HEK293 (cell line): ENCODE measurements around the gene BACE1.

ENCODE experiments used
- GLI2 ChIP-seq: fragments of 450-650 bp; formaldehyde crosslinking; IDR thresholded peaks from 2 replicates; pipeline ENCODE4; 2017; ENCODE audit warnings: missing biosample characterization, missing genetic modification characterization, low read depth, borderline replicate concordance
- HOXA7 ChIP-seq: sonication (generic); formaldehyde crosslinking; IDR thresholded peaks from 2 replicates; pipeline ENCODE4 v1.8.1; 2022; ENCODE audit warnings: missing genetic modification reagents, borderline replicate concordance
- MZF1 ChIP-seq: fragments of 450-650 bp; formaldehyde crosslinking; IDR thresholded peaks from 2 replicates; pipeline ENCODE4 v1.5.1; 2017; ENCODE audit warnings: missing biosample characterization, missing genetic modification characterization, borderline replicate concordance
- SETDB1 ChIP-seq: IDR thresholded peaks from one replicate; pipeline ENCODE4 v1.6.1; 2017; ENCODE audit warnings: mild to moderate bottlenecking, low read length, moderate library complexity, mixed read lengths; ENCODE audit not compliant: insufficient read length
- TCF7L2 ChIP-seq: IDR thresholded peaks from 2 replicates; pipeline ENCODE4 v1.6.1; 2011; ENCODE audit warnings: low read depth, mild to moderate bottlenecking, inconsistent platforms, low read length, moderate library complexity, borderline replicate concordance
- YY1 ChIP-seq: fragments of 450-650 bp; formaldehyde crosslinking; IDR thresholded peaks from 2 replicates; pipeline ENCODE4 v1.5.1; 2018; ENCODE audit warnings: missing biosample characterization, missing genetic modification characterization
- YY2 ChIP-seq: fragments of 450-650 bp; formaldehyde crosslinking; IDR thresholded peaks from 2 replicates; pipeline ENCODE4 v1.5.1; 2016; ENCODE audit warnings: missing biosample characterization, missing genetic modification characterization
- ZBTB1 ChIP-seq: fragments of 450-650 bp; formaldehyde crosslinking; IDR thresholded peaks from 2 replicates; pipeline ENCODE4 v1.5.1; 2016; ENCODE audit warnings: missing biosample characterization, missing genetic modification characterization
- ZBTB48 ChIP-seq: fragments of 450-650 bp; formaldehyde crosslinking; IDR thresholded peaks from 2 replicates; pipeline ENCODE4 v1.5.1; 2016; ENCODE audit warnings: missing biosample characterization, missing genetic modification characterization
- ZNF10 ChIP-seq: fragments of 450-650 bp; formaldehyde crosslinking; IDR thresholded peaks from 2 replicates; pipeline ENCODE4 v1.5.1; 2017; ENCODE audit warnings: missing biosample characterization, missing genetic modification characterization
- ZNF140 ChIP-seq: fragments of 450-650 bp; formaldehyde crosslinking; IDR thresholded peaks from 2 replicates; pipeline ENCODE4 v1.5.1; 2016; ENCODE audit warnings: missing biosample characterization, missing genetic modification characterization
- ZNF19 ChIP-seq: fragments of 450-650 bp; formaldehyde crosslinking; IDR thresholded peaks from 2 replicates; pipeline ENCODE4; 2016; ENCODE audit warnings: missing biosample characterization, missing genetic modification characterization, low read depth
- ZNF2 ChIP-seq: fragments of 450-650 bp; formaldehyde crosslinking; IDR thresholded peaks from 2 replicates; pipeline ENCODE4 v1.5.1; 2016; ENCODE audit warnings: missing biosample characterization, missing genetic modification characterization
- ZNF248 ChIP-seq: fragments of 450-650 bp; formaldehyde crosslinking; IDR thresholded peaks from 2 replicates; pipeline ENCODE4 v1.5.1; 2017; ENCODE audit warnings: missing biosample characterization, missing genetic modification characterization
- ZNF350 ChIP-seq: fragments of 450-650 bp; formaldehyde crosslinking; IDR thresholded peaks from 2 replicates; pipeline ENCODE4 v1.5.0; 2017; ENCODE audit warnings: missing biosample characterization, mild to moderate bottlenecking, missing genetic modification characterization
- ZNF473 ChIP-seq: fragments of 450-650 bp; formaldehyde crosslinking; IDR thresholded peaks from 2 replicates; pipeline ENCODE4 v1.5.1; 2017; ENCODE audit warnings: missing biosample characterization, missing genetic modification characterization
- ZNF48 ChIP-seq: fragments of 450-650 bp; formaldehyde crosslinking; IDR thresholded peaks from 2 replicates; pipeline ENCODE4 v1.5.1; 2016; ENCODE audit warnings: missing biosample characterization, missing genetic modification characterization
- ZNF521 ChIP-seq: fragments of 450-650 bp; formaldehyde crosslinking; IDR thresholded peaks from 2 replicates; pipeline ENCODE4 v1.5.1; 2017; ENCODE audit warnings: missing biosample characterization, mild to moderate bottlenecking, missing genetic modification characterization
- ZNF549 ChIP-seq: fragments of 450-650 bp; IDR thresholded peaks from 2 replicates; pipeline ENCODE4 v1.5.1; 2018; ENCODE audit warnings: missing biosample characterization, missing genetic modification characterization, mild to moderate bottlenecking, inconsistent platforms, moderate library complexity
- ZNF596 ChIP-seq: fragments of 450-650 bp; IDR thresholded peaks from 2 replicates; pipeline ENCODE4 v1.5.0; 2018; ENCODE audit warnings: missing biosample characterization, mild to moderate bottlenecking, missing genetic modification characterization, moderate library complexity
- ZNF600 ChIP-seq: fragments of 450-650 bp; formaldehyde crosslinking; IDR thresholded peaks from 2 replicates; pipeline ENCODE4 v1.5.1; 2016; ENCODE audit warnings: missing biosample characterization, missing genetic modification characterization
- ZNF776 ChIP-seq: fragments of 450-650 bp; formaldehyde crosslinking; IDR thresholded peaks from 2 replicates; pipeline ENCODE4 v1.5.0; 2017; ENCODE audit warnings: missing biosample characterization, missing genetic modification characterization, borderline replicate concordance
- ZNF792 ChIP-seq: fragments of 450-650 bp; formaldehyde crosslinking; IDR thresholded peaks from 2 replicates; pipeline ENCODE4 v1.5.1; 2016; ENCODE audit warnings: missing biosample characterization, missing genetic modification characterization
- ZXDB ChIP-seq: fragments of 450-650 bp; formaldehyde crosslinking; IDR thresholded peaks from 2 replicates; pipeline ENCODE4 v1.5.1; 2016; ENCODE audit warnings: missing biosample characterization, missing genetic modification characterization
- TF ChIP-seq, protein P1 (sequence below): sonication (generic); formaldehyde crosslinking; IDR thresholded peaks from 2 replicates; pipeline ENCODE4 v1.8.1; 2022; ENCODE audit warnings: mild to moderate bottlenecking, moderate library complexity, missing genetic modification reagents
- TF ChIP-seq, protein P2 (sequence below): fragments of 450-650 bp; formaldehyde crosslinking; IDR thresholded peaks from 2 replicates; pipeline ENCODE4 v1.5.1; 2016; ENCODE audit warnings: missing biosample characterization, missing genetic modification characterization
- TF ChIP-seq, protein P3 (sequence below): fragments of 450-650 bp; formaldehyde crosslinking; conservative IDR thresholded peaks from 2 replicates; pipeline ENCODE4 v1.5.1; 2016; ENCODE audit warnings: low read depth, missing biosample characterization, missing genetic modification characterization
- TF ChIP-seq, protein P4 (sequence below): fragments of 450-650 bp; formaldehyde crosslinking; IDR thresholded peaks from 2 replicates; pipeline ENCODE4 v1.5.1; 2016; ENCODE audit warnings: missing biosample characterization, missing genetic modification characterization, low read depth

BACE1 gene

DNA sequence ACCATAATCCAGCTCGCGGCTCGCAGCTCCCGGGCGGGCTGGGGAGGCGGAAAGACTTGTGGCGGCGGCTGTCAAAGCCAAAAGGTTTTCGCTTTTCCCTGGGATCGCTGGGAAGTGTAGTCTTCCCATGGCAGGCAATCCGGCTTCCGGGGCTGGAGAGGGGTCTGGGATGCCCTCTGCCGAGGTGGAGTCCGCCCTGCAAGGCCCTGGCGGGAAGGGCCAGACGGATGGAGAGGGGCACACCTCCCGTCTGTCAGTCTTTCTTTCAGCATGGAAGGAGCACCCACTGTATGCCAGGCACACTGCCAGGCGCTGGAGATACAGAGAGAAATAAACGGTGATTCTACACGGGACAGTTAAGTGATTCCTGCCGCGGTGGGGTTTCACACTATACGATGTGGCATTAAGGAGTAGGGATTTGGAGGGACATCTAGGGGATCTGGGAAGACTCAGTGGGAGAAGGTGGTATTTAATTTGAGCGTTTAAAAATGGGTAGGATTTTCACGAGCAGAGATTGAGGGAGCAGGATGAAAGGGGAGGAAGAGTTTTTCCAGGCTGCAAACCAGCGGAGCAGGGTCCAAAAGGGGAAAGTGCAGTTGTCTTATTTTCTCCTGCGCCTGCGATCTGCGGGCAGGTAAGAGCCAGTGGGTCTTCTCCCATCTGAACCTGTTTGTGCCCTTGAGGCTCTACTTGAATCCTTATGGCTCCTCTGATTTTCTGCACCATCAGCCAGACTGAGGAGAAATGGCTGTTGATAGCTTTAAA lies at the start of gene BACE1 (continued):
- TF ChIP-seq ZXDB (tag by site-specific recombination) (no peak), ZNF48 (tag by site-specific recombination) (no peak), ZNF350 (no peak), YY1 (tag by site-specific recombination) (no peak), ZNF792 (tag by site-specific recombination) (peak; percentile 99), HOXA7 (CRISPR knock-in tag) (no peak), ZNF600 (tag by site-specific recombination) (peak; percentile 58), TCF7L2 (0 out of 2 replicates have a peak, but pooled peaks have one; percentile 48), ZNF776 (tag by site-specific recombination) (no peak), GLI2 (tag by site-specific recombination) (no peak), ZNF549 (tag by site-specific recombination) (no peak), SETDB1 (no peak), ZNF248 (tag by site-specific recombination) (no peak), ZNF521 (no peak), ZNF473 (tag by site-specific recombination) (no peak), ZNF10 (tag by site-specific recombination) (no peak), ZNF19 (no peak), ZBTB1 (tag by site-specific recombination) (no peak), MZF1 (tag by site-specific recombination) (peak; percentile 93), YY2 (tag by site-specific recombination) (no peak), ZNF140 (tag by site-specific recombination) (no peak), ZNF2 (tag by site-specific recombination) (0 out of 2 replicates have a peak, but pooled peaks have one; percentile 33), ZBTB48 (tag by site-specific recombination) (peak; percentile 60; the same call in 1 of the 2 replicates), ZNF596 (tag by site-specific recombination) (no peak)
- TF ChIP-seq, protein P1, sequence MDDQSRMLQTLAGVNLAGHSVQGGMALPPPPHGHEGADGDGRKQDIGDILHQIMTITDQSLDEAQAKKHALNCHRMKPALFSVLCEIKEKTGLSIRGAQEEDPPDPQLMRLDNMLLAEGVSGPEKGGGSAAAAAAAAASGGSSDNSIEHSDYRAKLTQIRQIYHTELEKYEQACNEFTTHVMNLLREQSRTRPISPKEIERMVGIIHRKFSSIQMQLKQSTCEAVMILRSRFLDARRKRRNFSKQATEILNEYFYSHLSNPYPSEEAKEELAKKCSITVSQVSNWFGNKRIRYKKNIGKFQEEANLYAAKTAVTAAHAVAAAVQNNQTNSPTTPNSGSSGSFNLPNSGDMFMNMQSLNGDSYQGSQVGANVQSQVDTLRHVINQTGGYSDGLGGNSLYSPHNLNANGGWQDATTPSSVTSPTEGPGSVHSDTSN (CRISPR knock-in tag): no peak
- TF ChIP-seq, protein P2, sequence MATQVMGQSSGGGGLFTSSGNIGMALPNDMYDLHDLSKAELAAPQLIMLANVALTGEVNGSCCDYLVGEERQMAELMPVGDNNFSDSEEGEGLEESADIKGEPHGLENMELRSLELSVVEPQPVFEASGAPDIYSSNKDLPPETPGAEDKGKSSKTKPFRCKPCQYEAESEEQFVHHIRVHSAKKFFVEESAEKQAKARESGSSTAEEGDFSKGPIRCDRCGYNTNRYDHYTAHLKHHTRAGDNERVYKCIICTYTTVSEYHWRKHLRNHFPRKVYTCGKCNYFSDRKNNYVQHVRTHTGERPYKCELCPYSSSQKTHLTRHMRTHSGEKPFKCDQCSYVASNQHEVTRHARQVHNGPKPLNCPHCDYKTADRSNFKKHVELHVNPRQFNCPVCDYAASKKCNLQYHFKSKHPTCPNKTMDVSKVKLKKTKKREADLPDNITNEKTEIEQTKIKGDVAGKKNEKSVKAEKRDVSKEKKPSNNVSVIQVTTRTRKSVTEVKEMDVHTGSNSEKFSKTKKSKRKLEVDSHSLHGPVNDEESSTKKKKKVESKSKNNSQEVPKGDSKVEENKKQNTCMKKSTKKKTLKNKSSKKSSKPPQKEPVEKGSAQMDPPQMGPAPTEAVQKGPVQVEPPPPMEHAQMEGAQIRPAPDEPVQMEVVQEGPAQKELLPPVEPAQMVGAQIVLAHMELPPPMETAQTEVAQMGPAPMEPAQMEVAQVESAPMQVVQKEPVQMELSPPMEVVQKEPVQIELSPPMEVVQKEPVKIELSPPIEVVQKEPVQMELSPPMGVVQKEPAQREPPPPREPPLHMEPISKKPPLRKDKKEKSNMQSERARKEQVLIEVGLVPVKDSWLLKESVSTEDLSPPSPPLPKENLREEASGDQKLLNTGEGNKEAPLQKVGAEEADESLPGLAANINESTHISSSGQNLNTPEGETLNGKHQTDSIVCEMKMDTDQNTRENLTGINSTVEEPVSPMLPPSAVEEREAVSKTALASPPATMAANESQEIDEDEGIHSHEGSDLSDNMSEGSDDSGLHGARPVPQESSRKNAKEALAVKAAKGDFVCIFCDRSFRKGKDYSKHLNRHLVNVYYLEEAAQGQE (tag by site-specific recombination): no peak
- TF ChIP-seq, protein P3, sequence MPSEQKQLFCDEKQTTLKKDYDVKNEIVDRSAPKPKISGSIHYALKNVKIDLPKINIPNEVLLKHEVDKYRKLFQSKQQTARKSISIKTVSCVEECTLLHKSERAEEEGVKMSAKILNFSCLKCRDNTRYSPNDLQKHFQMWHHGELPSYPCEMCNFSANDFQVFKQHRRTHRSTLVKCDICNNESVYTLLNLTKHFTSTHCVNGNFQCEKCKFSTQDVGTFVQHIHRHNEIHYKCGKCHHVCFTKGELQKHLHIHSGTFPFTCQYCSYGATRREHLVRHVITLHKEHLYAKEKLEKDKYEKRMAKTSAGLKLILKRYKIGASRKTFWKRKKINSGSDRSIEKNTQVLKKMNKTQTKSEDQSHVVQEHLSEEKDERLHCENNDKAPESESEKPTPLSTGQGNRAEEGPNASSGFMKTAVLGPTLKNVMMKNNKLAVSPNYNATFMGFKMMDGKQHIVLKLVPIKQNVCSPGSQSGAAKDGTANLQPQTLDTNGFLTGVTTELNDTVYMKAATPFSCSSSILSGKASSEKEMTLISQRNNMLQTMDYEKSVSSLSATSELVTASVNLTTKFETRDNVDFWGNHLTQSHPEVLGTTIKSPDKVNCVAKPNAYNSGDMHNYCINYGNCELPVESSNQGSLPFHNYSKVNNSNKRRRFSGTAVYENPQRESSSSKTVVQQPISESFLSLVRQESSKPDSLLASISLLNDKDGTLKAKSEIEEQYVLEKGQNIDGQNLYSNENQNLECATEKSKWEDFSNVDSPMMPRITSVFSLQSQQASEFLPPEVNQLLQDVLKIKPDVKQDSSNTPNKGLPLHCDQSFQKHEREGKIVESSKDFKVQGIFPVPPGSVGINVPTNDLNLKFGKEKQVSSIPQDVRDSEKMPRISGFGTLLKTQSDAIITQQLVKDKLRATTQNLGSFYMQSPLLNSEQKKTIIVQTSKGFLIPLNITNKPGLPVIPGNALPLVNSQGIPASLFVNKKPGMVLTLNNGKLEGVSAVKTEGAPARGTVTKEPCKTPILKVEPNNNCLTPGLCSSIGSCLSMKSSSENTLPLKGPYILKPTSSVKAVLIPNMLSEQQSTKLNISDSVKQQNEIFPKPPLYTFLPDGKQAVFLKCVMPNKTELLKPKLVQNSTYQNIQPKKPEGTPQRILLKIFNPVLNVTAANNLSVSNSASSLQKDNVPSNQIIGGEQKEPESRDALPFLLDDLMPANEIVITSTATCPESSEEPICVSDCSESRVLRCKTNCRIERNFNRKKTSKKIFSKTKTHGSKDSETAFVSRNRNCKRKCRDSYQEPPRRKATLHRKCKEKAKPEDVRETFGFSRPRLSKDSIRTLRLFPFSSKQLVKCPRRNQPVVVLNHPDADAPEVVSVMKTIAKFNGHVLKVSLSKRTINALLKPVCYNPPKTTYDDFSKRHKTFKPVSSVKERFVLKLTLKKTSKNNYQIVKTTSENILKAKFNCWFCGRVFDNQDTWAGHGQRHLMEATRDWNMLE (tag by site-specific recombination): no peak
- TF ChIP-seq, protein P4, sequence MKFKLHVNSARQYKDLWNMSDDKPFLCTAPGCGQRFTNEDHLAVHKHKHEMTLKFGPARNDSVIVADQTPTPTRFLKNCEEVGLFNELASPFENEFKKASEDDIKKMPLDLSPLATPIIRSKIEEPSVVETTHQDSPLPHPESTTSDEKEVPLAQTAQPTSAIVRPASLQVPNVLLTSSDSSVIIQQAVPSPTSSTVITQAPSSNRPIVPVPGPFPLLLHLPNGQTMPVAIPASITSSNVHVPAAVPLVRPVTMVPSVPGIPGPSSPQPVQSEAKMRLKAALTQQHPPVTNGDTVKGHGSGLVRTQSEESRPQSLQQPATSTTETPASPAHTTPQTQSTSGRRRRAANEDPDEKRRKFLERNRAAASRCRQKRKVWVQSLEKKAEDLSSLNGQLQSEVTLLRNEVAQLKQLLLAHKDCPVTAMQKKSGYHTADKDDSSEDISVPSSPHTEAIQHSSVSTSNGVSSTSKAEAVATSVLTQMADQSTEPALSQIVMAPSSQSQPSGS (tag by site-specific recombination): no peak
